Hematopoietic multipotent progenitor cell treated with erythropoietin and hydrocortisone succinate and interleukin-3 and kit ligand, for 17 days (in vitro differentiated cells): Measurements from ENCODE around the gene COL4A2.

Experiments used
- DNase-seq: peaks from one replicate; pipeline ENCODE4 v3.0.0-alpha.2; 2015; ENCODE audit warnings: low spot score

The COL4A2 gene

DNA sequence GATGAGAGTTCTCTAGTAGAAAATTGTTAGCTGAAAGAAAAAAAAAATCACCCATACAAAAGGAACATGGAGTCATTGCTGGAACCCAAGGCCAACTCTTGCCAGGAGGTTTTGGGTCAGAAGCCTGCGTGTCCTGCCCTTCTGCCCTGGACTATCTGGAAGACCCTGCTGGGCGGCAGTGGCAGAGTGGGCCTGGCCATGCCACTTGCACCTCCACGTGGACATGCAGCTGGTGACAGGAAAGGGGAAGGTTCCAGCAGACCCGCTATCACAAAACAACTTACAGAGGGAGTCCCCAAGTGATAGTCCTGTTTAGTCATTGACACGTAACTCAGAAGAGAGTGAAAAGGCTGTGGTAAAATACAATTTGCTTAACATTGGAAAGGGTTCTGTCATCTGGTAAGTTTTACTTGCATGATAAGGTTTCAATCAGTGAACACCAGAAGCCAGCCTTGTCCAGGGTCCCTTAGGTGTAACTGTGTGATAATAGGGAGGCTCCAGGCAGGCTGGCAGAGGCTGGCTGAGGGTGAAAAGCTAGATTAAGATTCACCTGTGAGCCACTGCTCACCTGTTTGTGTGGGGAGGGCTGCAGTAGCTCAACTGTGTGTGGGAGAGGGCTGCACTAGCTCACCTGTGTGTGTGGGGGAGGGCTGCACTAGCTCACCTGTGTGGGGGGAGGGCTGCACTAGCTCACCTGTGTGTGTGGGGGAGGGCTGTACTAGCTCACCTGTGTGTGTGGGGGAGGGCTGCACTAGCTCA is 47.8 kb downstream of the COL4A2 start:
- DNase-seq: no peak

DNA sequence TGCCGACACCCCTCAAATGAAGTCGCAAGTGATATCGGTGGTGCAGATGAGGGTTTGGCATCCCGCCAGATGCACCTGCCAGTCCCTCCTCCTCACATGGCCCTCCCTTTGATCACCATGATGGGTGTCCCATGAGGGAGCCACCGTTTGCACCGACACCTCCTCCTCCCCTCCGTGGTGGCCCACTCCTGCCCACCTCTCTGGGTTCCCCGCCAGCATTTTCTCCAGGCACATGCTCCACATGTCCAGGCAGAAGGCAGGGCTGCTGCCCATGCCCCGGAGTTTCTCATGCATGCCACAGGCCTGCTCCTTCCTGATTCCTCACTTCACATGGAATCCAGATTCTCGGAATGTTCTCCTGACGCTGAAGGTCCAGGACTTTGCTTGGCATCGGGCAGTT is 49.3 kb downstream of the COL4A2 start:
- no peak for DNase-seq

DNA sequence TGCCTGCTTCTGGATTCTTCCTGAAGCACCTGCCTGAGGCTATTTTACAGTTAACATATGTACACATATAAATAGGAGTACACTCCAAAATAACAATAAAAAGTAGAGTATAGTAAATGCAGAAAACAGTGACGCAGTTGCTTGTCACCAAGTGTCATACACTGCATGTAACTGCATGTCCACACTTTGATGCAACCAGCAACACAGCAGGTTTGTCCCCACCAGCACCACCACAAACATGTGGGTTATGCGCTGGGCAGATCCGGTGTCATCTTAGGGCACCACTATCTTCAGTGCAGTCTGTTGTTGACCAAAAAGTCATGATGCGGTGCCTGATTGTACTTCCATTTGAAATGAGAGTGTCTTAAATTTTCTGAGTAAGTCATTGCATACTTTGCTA is 51.3 kb downstream of the COL4A2 start:
- DNase-seq: no peak

DNA sequence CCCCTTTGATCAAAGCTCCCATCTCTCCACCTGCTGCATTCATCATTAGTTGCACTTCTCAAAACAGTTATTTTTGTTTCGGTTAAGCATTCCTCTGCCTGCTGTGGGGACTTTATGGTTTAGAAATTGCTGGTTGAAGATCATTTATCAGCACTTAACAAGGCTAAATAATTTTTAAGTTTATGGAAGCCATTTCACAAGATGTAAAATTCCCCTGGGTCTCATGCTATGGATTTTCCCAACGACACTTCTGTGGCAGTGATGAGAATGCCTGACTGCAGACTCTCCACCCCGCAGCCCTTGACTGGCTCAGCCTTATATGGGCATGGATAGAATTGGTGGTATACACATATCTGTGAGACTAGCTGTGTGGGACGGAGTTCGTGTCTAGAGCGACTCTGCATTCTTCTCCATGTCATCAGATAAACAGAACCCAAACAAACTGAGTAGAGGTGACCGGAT is 52.8 kb downstream of the COL4A2 start:
- DNase-seq: no peak

DNA sequence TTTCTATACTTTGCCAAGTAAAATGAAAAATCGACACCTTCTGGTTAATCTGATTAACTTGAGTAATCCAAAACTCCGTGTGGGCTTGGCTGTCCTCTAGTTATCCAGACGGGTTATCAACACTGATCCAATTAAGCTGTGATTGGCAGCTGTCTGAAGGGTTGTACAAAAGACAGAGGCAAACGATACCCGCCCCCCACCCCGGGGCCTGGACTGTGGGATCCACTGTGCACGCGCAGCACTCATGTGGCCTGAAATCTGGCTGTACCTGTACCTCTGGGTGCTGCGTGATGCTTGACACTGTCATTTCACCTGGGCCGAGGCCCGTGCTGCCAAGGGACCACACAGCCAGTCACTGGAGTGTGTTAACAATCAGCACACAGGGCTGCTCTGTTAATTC is 53.5 kb downstream of the COL4A2 start:
- DNase-seq: no peak

DNA sequence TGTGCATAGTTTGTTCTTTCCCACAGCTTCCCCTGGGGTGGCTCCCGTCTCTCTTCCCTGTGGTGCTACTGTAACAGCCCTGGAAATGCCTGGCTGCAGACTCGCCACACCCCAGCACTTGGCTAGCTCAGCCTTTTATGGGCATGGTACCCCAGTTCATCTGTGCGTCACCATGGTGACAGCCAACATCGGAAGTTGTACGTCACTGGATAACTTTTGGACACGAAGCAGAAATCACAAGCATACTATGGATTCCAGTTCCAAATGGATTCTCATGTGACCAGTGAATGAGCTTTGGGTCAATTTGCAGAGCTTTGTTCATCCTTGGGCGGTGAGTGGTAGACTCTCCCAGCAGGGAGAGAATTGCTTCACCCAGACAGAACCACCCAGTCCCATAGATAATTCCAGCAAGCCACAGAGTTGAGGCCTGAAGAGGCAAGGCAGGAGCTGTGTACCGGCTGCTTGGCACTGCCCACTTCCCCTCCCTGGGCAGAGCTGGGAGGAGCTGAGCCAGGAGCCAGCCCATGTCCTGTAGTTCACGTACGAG is 54.4 kb downstream of the COL4A2 start:
- no peak for DNase-seq

DNA sequence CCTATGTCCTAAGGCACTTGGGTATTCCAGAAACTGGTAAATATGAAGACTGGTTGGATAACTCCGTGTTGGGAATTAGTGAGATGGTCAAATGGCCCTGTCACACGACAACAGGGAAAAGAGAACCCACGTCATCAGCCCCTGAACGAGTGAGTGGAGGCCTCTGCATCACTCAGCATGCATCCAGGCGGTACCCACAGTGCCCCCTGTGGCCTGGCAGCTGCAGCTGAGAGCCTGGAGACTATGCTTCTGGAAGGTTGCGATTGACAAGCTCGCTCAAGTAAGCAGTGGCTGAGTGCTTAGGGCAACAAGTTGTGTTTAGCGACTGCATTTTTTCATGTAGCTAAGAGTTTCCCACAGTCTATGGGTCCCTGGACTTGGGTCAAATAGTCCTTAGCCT is 55.9 kb downstream of the COL4A2 start:
- no peak for DNase-seq

DNA sequence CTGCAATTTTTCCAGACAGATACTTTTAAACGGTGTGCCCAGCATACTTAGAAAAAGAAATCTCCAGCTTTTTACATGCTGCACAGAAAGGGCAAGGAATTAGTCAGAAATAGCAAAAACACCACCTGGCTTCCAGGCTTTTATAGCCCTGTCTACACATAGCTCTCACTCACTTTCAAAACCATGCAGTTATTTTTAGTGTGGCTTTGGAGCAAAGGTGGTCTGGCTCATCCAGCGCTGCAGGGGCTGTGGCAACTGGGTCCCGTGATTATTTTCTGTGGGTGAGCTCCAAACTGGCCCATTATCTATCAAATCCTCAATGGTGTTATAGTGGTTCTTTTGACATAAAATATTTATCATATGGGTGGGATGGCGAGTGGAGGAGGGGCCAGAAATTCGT is 57.0 kb downstream of the COL4A2 start:
- no peak for DNase-seq

DNA sequence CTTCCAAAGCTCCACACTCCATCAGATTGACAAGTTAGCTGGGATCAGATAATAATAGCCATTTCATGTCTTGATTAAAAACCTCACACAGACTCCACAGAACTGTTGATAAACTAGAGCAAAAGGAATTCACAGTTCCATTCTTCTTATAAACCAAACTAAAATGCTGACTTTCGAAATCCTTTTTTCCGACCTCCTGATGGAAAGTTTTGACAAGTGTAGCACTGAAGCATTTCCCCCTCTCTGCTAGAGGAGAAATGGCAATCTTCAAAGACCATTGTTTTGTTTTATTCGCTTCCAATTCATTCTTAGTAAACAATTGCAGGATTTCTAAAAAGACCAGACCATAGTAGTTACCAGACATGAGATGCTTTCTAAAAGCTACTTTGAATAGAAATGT is 58.8 kb downstream of the COL4A2 start:
- no peak for DNase-seq

DNA sequence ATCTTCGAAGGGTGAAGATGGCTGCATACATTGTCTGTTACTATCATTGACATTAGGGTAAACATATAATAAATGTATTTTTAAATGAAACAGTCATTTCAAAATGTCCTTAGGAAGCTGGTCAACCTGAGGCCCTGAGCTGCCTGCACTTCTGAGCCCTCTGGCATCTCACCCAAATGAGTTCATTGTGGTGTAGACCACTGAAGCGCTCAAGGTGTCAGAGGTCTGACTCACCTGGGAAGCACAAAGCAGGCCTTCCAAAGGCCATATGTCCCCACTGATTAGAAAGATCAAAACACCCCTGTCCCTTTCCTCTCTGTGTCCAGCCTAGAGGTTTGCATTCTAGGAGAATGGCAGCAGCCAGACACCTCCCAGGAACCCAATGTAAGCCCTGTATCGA is 59.6 kb downstream of the COL4A2 start:
- no peak for DNase-seq

DNA sequence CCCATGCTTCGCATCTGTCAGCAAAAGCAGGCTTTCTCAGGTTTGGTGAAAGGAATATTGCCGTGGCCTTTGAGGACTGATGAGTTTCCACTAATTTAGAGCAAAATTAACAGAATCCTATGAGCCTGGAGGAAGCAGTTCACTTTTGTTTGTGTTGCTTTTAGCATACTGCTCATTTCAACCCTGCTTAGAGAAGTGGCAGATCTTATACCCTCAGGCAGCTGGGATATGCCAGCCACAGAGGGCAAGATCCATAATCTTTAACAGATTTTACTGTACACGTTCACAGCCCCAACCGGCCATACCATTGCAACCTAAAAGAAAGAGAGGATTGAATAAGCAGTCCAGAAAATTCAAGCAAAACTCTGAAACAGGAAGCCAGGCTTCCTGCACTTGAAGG is 60.5 kb downstream of the COL4A2 start:
- no peak for DNase-seq

DNA sequence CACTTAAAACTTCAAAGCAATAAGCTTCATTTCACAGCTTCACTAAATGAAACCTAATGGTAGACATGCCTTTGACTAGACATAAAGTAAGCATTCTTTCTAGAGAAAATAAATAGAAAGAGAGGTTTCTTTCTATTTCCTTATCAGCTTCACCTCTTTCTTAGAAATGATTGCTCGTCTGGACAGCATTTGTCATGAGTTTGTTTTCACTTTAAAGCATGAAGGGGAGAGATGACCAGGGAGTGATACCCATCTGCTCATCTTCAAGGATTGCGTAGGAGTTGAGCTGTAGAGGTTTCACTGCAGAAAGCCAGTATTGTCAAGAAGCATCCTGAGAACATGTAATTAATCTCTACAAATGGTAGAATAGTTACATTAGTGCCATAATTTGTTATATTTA is 61.3 kb downstream of the COL4A2 start:
- DNase-seq: no peak

DNA sequence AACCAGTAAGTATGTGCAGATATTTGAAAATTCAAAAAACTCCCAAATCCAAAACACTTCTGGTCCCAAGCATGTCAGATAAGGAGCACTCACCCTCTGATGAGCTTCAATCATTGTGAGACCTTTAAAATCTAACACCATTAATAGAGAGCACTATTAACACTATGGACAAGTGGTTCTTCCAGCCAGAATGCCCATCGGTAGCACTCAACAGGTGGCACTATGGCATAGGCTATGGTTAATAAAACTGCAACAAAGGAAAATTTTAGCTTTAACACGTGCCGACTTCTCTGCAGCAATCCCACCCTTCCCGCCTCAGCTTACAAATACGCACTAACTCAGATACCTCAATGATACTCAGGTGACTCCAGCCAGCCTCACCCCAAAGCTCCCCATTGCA is 62.3 kb downstream of the COL4A2 start:
- DNase-seq: no peak

DNA sequence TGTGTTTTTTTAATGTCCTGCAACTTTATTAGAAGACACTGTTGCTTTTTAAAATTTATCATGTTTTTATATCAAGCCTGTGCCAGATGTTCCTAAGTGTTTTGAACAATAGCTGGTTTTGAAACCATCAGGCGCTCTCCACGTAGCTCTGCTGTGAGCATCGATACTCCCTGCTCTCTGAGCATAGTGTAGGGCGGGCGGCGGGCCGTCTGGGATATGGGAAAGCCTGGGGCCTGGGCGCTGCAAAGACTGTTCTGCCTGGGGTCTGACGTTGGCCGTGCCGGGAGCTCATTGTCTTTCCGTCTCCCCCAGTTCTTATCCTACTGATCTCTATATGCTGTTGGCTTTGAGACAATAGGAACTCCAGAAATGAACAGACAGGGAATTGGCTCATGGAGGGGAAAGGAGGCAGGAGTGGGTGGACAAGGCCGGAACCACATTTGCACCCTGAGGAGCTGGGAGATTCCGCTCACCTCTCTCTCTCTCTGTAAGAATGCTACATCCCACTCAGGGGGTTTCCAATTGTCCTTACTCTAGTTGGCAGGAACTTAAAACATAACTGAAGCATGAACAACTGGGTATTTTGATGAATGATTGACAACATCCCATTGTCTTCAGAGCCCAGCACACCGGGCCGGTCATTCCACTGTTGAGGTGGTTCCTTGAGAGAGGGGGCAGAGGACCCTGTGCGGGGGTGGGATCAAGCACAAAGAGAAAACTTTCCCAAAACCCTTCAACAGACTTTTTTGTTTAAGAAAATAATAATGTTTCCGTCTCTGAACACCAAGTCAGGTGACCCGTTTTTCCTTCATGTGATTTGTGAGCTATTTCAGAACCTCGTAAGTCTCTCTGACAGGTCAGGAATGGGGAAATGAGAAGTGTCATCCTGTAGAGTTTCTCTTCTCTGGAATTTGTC is 64.7 kb downstream of the COL4A2 start:
- DNase-seq: no peak

DNA sequence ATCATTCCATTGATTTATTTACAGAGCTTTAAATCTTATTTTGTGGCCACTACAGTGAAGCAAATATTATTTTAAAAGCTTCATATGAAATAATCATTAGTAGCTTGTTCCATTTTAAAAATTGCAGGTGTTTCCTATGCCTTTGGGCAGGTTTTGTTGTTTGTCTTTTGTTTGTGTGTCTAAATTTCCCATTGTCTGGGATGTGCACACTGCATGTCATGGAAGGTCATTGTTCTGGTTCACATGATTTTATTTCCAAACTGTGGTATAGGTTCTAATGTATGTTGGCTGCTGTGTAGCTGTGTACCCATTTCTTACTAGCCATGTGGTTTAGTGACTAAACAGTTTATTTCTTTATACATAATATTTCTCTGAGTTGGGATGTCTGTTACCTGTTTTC is 65.6 kb downstream of the COL4A2 start:
- no peak for DNase-seq

DNA sequence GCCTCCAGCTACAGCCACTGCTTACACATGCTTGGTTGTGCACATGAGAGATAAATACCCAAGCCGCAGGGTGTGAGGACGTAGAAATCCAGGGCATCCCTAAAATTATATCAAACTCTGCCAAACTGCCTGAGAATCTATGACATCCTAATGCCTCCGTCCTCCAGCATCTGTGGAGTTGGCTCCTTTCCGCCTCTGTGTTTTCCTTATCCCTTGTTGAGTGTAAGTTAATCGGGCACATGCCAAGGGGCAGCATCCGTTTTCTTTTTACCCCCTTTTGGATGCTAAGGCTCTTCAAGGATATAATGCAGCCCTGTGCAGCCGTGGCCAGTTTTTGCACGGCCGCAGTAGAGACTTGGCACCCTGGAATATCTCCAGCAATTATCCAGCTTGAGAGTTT is 66.5 kb downstream of the COL4A2 start:
- no peak for DNase-seq

DNA sequence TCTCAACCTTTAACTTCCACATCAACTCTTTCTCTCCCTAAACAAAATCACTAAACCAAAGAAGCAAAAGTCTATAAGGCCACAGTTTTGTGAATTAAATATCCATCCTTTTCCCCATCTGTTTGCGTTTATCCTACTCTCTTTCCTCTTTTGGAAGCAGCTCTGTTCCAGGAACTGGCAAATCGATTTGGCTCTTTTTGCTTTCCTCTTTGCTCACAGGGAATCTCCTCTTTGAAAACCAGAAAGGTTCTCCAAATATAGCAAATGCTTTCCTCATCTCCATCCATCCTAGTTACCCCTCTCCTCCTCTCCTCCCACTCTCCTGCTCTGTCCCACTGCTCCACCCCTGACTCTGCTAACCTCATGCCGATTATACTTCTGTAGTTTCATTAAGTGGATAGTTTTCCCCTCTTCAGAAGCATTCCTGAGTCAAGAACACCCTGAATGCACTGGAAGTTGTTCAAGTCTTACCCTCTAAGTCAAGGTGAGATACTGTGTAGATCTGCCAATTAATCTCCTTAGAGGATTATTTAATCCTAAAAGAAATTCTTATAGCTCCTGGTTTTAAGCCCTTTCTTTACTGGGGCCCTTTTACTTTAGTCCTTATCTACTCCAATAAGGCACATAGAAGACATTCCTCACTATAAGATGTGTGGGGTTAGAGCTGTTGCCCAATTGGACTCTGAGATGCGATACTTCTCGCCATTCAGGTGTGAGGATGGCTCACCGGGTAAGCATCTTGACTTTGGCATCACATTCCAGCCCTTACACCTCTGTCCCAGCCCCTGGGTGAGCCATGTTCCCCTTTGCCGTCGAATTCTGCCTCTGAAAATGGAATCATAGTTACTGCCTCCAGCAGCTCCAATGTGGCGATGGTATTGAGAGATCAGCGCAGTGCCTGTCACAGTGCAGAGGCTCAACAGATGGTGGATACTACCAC is 67.6 kb downstream of the COL4A2 start:
- no peak for DNase-seq

DNA sequence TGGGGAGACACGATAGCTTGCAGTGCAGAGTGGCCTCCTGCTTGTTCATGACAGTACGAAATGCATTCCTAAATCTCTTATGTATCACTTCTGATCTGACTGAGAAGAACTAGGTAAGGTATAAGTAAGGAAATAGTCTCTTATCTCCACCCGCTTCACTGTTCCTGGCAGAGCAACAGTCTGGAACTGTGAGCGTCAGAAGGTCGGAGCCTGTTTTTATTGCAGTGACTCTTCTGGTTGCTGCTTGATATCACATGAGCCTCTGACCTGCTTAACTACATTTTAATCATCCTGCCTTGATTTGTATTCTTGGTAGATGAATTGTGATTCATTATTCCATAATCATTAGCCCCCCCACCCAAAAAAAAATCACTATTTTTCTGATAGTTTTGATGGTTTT is 69.0 kb downstream of the COL4A2 start:
- DNase-seq: no peak

DNA sequence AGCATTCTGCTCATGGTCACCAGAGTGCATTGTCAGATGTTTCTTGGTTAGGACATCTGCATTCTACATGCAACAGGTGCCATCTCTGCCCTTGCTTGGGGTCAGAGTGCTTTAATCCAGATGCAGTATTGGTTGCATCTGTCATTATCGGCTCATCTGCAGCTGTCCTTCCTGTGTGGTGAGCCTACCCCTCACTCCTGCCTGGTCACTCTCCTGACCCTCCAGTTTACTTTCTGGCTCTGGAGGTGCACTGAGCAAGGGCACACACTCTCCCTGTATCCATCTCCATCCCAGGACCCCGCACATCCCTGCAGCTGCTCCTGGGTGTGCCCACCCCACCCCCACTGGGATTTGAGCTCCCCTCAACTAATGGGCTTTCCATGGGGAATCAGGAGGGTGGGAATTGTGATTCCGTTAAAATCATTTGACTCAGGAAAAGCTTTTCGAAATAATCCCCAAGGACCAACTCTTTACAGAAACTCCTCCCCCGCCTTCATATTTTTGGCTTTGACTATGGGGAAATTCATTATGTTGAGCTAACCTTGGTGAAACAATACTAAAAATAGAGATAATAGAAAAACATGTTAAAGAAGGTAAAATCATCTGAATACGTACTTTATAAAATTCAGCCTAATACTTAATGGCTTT is 70.2 kb downstream of the COL4A2 start:
- no peak for DNase-seq

DNA sequence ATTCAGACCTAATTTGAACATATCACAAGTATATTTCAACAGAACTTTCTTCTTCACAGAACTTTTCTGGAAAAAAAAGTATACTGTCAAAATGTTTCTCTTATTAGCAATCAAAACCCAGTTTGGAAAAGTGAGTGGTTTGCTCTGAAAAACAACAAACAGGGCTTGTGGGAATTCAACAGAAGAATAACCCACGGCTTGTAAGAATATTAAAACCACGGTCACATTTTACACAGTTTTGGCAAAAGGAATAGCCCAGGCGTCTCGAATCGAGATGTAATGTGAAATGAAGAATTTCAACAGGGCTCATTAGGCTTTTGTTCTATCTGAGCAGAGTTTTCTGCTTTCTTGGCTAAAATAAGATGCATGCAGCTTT is 70.7 kb downstream of the COL4A2 start:
- DNase-seq: no peak

DNA sequence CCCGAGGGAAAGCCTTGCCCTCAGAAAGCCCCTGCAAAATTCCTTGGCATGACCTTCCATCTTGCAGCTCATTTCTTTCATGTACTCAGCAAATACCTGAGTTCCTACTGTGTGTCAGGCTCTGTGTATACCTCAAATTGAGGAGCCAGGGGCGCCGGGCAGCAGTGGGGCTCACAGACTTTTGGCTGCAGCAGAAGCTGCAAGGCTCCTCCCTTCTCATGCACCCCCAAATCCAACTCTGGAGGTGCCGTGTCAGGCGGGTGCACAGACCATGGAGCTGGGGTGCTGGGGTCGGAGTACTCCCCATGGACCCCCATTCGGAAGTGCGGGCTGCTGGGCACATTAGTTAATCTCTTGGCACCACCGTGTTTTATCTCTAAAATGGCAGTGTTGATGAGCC is 72.3 kb downstream of the COL4A2 start:
- no peak for DNase-seq
